DMS53 (cell line): Measurements from ENCODE around the gene ELMO1.

Experiments
- DNase-seq: peaks from one replicate; lab custom pipeline; 2025; lab: John Stamatoyannopoulos, UW

ELMO1 gene

GRCh38 chr7:37097983-37098382 is 350.7 kb downstream of the ELMO1 start:
- DNase-seq: peak; percentile 59

DNA sequence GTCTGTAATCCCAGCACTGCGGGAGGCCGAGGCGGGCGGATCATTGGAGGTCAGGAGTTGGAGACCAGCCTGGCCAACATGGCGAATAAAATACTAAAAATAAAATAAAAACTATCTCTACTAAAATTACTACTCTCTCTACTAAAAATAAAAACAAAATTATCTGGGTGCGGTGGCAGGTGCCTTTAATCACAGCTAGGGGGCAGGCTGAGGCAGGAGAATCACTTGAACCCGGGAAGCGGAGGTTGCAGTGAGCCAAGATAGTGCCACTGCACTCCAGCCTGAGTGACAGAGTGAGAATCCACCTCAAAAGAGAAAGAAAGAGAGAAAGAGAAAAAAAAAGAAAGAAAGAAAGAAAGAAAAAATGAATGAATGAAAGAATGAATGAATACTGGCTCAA is 351.4 kb downstream of the ELMO1 start:
- DNase-seq: no peak

DNA sequence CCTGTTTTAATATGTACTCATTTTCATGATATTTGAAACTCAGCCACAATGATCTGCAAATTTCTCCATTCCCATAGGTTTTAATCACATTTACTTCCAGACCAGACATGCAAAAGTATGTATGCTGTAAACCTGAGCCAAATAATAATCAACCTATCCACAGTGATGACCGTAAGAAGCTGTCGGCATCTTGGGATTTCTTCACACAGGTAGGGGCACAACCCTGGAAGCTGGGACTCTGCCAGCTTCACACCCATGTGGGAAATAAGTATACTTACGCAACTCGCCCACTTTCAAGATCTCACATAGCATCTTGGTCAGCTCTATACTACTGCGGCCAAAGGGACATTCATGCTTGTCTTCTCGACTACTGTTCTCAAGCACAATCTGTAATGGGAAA is 352.3 kb downstream of the ELMO1 start:
- DNase-seq: no peak

DNA sequence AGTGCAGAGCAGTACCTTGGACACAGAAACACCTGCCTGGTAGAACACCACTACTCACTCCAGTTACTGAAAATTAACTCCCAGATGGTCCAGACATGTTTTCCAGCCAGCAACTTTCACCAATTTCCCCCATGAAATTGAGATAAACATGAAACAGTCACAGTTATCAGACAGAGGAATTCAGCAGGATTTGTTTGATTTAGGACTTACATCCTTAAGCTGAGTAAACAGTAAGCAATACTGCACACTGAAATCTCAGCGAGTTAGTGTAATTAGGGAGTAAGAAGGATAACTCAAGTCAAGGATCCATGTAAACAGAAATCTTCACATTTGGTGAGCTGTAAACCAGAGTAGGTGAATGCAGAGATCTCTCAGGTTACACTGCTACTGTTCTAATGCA is 353.5 kb downstream of the ELMO1 start:
- peak; percentile 56 for DNase-seq

- DNase-seq: peak; percentile 25
Measured at GRCh38 chr7:37093257-37093656, 355.4 kb downstream of the ELMO1 start.

GRCh38 chr7:37092548-37092947 is 356.1 kb downstream of the ELMO1 start:
- no peak for DNase-seq

- DNase-seq: no peak
Measured at GRCh38 chr7:37089972-37090371, 358.7 kb downstream of the ELMO1 start.

DNA sequence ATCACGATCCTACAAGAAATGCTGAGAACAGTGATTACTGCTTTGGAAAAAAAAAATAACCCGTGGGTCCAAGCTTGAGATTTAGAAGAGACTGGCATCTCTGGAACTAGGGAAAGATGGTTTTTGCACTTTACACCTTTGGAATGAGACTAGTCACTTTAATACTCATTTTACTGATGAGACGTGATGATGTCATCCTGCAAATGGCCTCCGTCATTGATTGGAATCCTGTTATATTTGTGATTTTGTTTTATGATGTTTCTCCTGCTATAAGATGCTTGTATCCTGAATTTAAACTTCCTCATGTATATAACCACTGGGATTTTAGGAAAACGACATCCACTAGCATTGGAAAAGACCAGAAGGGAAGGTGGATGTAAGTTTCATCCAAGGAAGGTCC is 363.1 kb downstream of the ELMO1 start:
- DNase-seq: no peak

DNA sequence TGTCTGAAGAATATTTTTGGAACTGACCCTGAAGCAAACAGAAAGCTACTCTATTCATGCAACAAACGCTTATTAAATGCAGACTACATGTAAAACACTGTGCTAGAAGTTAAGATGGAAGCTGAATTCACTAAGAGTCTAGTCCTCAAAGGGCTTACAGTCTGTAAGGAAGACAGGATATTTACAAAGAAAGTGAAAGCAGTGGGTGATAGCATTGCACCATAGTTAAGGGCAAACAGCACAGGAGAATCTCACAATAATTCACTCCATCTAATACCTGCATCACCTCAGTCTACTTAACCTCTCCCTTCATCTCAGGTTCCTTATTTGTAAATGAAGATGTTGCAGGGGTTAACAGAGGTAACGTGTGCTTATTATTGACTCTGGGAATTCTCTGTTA is 364.4 kb downstream of the ELMO1 start:
- no peak for DNase-seq

- DNase-seq: no peak
Measured at GRCh38 chr7:37083311-37084096, 365.2 kb downstream of the ELMO1 start.

- peak; percentile 67 for DNase-seq
Measured at GRCh38 chr7:37081436-37081835, 367.2 kb downstream of the ELMO1 start.

- no peak for DNase-seq
Measured at GRCh38 chr7:37079420-37079819, 369.2 kb downstream of the ELMO1 start.

DNA sequence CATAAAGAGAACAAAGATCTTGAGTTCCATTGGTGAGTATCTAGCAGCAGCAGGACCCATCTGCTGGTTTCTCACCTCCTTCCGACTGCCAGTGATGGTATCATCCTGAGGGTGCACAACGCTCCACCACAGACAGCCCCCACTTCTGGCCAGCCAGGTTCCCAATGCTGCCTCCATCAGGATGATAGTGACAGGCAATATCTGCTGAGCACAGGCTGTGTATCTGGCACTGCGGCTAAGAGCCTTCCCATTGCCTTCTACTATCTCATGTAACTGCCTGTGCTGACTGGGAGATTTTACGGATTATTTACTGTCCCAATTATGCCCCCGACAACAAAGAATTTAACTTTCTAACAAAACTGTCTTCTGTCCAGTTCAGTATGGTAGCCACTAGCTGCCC is 372.0 kb downstream of the ELMO1 start:
- no peak for DNase-seq

- DNase-seq: no peak
Measured at GRCh38 chr7:37074370-37074769, 374.3 kb downstream of the ELMO1 start.

- DNase-seq: no peak
Measured at GRCh38 chr7:37071124-37071523, 377.5 kb downstream of the ELMO1 start.

- DNase-seq: no peak
Measured at GRCh38 chr7:37070471-37070870, 378.2 kb downstream of the ELMO1 start.

DNA sequence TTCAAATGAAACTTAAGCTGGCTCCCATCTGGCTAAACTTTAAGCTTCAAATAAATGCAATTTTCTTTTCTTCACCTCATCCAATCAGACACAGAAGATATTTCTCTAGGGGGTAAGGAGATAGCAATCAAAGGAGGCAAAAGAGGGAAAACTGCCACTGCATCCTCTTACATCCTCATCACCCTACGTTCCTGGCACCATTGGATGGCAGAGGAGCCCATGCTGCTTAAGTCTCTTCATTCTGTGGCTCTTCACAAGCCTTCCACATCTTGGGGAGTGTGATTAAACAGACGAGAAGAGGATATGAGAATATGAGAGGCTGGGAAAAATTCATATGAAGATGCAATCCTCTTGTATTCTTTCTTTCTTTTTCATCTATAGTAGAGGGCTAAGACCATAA is 378.6 kb downstream of the ELMO1 start:
- DNase-seq: no peak

DNA sequence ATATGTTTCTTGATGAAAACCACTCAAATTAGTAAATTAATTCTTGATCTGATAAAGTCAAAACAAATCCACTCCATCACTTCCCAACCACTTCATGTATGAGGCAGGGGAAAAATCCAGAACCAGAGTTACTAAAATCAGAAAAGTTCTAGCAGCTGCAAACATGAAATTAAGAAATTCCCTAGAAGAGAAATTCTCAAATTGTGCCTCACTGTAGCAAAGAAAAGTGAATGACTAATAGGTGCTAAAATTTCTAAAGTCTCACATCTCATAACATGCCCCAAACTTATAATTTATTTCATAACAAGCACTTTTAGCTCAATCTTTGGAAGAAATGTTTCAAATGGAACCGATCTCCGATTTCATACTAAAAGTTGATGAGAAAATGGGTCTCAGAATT is 379.3 kb downstream of the ELMO1 start:
- no peak for DNase-seq

DNA sequence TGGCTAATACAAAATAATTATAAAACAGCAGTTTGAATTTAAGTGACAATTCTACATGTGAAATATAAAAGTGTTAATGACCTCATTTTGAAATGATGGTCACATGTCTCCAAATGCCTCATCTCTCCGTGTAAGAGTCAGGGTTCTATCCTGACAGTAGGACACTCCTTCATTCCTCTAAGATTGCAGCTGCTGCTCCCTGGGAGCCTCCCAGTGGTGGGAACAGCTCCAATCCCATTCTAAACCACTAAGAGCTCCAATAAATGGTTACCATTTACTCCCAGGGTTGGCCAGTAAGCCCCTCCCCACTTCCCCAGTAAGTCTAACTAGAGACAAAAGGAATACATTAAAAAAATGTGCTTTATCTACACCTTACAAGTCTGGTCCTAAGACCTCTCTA is 379.8 kb downstream of the ELMO1 start:
- DNase-seq: peak; percentile 14

DNA sequence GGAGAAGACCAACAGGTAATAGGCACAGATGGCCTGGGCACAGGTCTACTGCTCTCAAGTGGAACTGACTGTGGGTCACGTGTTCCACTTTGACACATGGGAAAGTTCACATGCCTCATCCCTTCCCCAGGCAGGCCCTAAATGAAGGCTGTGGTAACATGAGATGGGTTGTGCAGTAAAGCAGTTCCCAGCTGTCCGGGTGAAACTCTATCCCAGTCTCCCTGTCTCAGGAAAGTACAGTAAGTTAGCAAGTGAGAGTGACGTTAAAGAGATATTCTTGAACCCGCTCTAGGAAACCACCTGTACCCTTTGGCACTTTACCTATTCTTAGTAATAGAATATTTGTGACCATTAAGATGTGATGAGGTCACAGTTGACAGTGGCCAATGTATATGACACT is 380.6 kb downstream of the ELMO1 start:
- peak; percentile 96 for DNase-seq

GRCh38 chr7:37065779-37066271 is 382.8 kb downstream of the ELMO1 start:
- DNase-seq: no peak

- no peak for DNase-seq
Measured at GRCh38 chr7:37062560-37062859, 386.2 kb downstream of the ELMO1 start.

GRCh38 chr7:37061849-37062559 is 386.7 kb downstream of the ELMO1 start:
- DNase-seq: no peak
